NCI-H1417 (cell line): ENCODE results near the gene LGR6.
A peak's percentile ranks its signal among the peaks of the same experiment; 100 is the strongest.

Experiments used
- DNase-seq, 3 experiments: peaks; one replicate each; lab custom pipeline; 2025; lab: John Stamatoyannopoulos, UW

The LGR6 gene

DNA sequence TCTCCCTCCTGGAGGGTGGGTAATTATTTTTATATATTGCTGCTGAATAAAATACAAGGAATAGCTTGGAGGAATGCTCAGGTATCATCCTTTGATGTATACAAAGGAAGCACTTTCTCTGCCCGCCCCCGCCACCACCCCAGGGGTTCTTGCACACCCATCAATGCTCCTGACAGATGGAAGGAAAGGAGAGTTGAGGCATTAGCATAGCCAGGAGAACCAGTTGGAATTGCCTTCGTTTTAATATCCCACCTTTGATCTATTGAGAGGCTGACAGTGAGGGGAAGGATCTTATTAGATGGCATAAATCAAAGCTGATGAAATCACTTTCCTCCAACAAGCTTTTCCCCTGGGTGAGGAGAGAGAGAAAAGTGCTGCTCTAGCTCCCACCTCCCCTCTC is 71.1 kb downstream of the LGR6 start:
- DNase-seq: no peak

DNA sequence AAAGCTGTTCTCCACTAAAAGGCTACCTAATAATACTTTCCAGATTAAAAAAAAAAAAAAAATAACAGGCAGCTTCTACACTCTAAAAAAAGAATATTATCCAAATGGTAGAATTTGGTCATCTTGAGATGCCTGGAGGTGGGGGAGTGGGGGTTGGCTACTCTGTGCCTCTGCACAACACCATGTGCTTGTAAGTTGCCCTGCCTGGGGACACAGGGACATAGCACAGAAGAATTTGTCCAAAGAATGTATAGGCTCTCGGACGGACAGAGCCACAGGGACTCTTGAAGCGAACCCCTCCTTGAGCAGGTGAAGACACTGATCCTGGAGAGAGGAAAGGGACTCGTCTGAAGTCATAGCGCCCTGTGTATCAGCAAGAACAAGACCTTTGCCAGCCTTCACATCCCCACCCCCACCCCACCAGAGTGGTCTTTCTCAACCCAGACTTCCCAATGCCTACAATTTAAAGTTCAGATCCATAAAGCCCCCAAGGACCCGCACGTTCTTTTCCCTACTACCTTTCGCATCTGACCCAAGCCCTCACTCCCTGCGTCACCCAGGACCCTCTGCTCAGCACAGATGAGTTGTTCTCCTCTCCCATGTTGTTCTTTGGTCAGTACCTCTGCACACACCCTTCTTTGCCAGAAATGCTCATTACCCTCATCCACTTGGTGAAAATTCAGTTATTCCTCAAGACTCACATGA is 72.6 kb downstream of the LGR6 start:
- no peak for DNase-seq

DNA sequence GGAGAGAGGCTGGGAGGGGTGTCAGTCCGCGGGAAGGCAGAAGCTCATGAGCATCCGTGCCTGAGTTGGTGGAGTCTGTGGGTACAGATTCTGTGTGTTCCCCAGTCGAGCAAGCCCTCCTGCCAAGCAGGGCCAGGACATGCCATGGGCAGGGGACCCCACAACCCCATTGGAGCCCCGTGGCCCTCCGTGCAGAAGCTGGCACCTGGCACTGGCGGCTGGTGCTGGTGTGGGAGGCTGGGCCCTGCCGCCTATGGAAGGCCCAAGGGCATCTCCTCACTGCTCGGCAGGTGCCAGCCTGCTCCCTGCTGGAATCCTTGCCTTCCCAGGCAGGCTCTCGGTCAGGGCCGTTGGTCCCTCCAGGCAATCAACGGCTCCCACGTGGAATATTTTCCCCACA is 74.4 kb downstream of the LGR6 start:
- DNase-seq: peak in 2 of 3 experiments; percentile 56 to 64

DNA sequence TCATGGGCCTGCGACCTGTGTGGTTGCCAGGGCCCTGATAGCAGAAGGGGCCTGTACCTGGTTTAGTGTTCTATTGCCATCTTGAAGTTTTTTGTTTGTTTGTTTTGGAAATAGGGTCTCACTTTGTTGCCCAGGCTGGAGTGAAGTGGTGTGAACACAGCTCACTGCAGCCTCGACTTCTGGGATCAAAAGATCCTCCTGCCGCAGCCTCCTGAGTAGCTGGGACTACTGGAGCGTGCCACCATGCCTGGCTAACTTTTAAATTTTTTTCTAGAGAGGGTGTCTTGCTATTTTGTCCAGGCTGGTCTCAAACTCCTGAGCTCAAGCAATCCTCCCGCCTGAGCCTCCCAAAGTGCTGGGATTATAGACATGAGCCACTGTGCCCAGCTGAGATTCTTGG is 75.2 kb downstream of the LGR6 start:
- DNase-seq: no peak

DNA sequence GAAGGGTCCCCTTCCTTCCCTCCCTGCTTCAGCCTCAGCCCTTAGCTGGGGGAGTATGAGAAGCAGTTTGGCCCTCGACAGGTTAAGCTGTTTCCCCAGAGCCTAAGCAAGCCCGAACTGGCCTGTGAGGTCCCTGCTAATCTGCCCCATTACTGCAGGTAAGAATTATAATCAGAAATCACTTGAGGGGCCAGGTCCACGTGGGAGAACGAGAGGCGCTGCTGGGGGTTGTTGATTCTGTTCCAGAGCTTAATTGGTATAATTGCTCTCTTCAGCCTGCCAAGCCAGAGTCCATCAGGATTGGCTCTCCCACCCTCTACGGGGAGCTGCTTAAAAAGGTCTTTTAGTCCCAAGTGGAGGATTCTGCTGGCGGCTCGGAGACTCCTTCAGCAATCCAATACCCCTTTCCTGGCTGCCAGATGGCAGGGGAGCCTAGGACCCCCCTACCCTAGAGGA is 77.3 kb downstream of the LGR6 start:
- peak; percentile 90 to 98 (median 97) for DNase-seq

DNA sequence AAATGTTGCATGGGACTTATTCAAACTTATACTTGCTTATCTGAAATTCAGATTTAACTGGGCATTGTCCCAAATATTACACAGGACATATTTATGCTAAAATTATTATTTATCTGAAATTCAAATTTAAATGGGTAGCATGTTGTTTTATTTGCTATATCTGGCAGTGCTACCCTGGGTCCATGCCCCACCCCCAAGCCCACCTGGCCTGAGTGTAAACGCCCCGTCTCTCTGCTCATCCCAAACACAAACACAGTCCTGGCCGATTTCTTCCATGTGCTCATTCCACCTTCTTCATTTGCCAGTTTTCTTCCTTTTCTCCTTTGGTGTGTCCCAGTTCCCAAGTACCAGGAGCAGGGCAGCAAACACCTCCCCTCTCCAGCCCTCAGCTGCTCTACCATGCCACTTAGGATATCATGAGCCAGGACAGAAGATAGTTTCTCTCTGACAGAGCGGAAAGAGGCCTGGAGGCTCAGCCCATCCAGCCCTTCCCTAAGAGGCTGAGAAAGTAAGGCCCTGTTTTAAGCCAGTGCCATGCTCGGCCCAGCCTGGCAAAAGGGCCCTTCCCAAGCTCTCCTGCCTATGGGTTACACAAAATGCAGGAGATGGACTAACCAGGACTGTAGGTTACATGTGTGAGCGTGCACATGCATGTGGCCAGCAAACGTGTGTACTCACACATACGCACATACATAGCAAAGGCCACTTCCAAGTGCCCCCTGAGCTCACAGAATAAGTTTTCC is 78.7 kb downstream of the LGR6 start:
- peak in 1 of 3 experiments; percentile 68 for DNase-seq

DNA sequence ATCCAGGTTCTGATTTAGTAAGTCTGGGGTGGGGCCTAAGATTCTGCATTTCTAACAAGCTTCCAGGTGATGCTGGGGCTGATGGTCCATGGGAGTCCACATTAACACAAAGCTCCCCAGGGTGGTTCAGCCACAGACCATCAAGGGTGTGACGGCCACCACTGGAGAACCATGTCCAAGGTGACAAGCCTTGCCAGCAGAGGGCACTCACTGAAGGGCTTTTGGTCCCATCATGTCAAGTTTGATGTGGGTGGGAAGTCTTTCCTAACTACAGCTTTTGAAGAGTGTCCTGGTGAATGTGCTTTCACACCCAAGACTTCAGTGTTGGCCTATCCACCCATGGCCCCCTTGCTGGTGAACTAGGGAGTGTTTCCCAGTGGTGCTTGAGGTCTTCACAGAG is 81.0 kb downstream of the LGR6 start:
- peak in 1 of 3 experiments; percentile 23 for DNase-seq

DNA sequence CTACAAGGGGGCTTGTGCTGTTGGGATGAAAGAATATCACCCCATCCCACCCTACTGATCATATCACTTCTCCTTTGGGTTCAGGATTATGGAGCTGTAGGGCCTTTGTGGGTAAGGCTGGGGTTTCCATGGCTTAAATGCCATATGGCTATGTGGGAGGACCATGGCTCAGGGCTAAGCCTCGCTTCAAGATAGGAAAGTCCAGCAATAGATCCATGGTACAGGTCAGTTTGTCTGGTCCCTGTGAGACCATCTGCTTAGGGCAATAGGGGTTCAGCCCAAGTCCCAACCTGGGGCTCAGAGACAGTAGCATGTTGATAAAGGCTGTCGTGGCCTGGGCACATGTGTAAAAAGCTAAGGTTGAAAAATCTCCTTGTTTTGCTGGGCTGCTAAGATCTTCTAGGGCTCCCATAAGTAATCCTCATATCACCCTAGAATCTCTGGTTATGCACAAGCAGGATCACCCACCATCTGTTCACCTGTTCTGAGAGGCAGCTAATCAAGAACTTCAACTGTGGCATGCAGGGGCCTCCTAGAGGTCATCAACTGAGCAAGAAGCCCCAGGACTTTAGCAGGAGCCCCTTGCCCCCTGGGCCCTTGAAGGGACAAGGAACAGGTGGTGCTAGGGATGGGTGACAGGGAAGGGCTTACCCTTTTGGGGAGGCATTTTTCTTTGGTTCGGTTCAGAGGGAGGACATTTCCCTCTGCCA is 81.6 kb downstream of the LGR6 start:
- DNase-seq: no peak

DNA sequence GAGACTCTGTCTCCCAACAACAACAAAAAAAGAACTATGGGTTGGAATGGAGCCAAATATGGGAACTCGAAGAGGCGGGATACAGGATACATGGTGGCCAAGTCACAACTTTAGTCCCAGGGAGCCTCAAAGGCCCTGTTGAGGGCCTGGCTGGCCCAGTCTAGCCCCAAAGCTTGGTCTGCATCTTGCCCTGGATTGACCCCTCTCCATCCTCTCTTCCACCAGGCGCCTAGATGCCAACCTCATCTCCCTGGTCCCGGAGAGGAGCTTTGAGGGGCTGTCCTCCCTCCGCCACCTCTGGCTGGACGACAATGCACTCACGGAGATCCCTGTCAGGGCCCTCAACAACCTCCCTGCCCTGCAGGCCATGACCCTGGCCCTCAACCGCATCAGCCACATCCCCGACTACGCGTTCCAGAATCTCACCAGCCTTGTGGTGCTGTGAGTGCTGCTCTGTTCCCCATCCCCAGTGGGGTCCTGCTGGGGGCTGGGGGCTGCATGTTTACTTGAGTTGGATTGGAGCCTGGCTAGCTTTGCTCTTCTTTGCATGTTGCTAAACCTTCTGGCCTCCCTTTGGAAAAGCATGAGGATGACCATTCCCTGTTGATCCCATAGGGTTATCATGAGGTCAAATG is 82.6 kb downstream of the LGR6 start:
- DNase-seq: no peak

DNA sequence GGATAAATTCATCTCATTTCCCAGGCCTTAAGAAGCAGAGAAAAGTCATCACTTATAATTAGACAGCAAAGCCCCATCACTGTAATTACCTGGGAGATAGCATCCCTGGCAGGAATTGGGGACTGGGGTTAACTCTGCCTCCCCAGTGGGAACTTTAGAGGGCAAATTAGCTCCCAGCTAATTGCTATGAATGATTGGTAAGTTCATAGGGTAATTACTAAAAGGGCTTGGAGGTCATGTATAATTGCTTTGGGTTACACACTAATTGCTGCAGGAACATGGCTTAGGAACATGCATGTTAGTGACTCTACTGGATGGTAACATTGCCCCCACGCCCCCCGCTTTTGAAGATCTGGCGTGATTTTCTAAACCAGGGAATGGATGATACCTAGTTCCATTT is 83.3 kb downstream of the LGR6 start:
- DNase-seq: peak in 1 of 3 experiments; percentile 35

DNA sequence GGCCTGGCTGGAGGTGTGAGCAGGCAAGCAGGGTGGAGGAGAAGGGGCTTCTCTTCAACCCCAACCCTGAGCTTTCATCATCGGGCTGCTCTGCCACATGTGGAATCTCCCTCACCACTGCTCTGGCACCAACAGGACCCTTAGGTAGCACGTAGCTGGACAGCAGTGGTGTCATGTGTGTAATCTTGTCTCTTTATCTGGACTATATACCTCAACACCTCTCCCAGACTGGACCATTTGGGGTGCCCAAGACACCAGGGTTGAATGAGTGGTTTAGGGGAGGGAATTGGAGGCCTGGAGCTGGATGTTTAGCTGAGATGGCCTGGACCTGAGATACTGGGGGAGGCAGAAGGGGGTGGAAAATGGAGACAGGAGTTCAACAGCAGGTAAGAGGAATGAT is 85.2 kb downstream of the LGR6 start:
- no peak for DNase-seq

DNA sequence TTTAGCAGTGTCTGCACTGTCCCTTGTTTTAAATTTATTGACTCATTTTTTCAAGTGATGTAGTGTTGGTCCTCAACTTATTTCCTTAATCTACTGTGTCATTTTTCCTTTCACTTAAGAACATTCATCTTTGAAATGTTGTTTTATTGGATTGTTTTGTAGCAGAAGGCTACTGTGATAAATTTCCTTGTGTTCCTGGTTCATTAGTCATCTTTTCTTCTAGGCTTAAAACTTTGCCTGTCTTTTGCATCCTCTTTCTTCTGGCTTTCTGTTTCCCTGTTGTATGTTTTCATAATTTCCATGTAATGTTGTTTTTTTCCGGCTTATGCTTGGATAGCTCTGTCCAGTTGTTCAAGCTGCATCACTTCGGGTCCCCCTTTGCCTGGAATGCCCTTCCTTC is 86.2 kb downstream of the LGR6 start:
- DNase-seq: no peak

DNA sequence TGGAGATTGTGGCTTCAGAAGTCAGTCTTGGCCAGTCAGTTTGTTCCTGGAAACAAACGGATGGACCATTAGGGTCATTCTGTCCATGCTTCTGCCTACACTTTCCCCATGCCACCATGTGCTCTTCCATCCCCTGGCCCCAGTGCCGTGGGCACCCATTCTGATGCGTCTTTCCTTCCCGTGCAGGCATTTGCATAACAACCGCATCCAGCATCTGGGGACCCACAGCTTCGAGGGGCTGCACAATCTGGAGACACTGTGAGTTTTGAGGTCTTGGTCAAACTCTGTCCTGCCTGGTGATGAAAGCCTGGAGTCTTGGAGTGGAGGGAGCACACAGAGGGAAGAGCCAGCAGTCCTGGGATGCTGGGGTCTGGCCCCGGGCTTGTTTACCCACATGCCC is 87.0 kb downstream of the LGR6 start:
- DNase-seq: no peak

DNA sequence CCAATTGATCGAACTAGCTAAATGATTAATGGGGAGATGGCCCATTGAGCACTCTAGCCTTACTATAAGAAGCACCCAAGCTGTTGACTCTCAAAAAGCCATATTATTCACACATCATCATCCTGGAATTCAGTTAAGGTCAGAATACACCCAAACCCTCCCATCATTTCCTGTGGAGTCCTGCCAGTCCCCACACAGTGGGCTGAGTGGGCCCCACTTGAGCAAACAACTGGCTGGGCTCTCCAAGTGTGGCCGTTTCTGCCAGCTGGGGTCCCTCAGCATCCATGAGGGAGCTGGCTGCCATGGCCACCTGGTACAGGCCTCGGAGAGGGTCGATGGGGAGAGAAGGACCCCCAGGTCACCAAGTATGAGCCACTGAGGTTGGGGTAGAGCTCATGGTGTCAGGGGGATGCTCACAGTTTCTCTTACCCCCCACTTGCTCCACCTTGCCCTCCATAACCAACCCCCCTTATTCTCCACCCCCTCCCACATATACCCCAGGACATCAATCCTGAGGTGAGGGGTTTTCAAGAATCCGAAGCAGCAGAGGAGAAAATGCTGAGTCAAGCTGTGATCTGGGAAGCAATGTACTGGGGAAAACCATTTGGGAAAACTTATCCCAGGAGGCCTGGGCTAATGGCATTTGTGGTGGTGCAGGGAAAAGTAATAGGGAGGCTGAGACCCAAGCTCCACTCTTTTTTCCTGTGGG is 87.9 kb downstream of the LGR6 start:
- DNase-seq: no peak

DNA sequence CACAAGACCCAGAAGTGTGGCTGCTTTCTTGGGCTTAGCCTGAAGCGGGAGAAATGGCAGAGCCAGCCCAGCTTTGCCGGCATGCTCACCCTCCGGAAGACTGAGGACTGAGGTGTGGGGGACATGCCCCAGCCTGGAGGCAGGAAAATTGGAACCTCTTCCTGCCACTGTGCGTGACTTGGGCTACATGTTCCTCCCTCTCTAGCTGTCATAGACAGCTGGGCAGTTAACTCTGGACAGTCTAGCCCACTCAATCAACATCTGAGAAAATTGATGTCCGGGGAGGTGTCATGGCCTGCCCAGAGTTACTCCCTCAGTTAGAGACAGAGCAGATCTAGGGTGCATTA is 88.4 kb downstream of the LGR6 start:
- peak in 1 of 3 experiments; percentile 38 for DNase-seq

DNA sequence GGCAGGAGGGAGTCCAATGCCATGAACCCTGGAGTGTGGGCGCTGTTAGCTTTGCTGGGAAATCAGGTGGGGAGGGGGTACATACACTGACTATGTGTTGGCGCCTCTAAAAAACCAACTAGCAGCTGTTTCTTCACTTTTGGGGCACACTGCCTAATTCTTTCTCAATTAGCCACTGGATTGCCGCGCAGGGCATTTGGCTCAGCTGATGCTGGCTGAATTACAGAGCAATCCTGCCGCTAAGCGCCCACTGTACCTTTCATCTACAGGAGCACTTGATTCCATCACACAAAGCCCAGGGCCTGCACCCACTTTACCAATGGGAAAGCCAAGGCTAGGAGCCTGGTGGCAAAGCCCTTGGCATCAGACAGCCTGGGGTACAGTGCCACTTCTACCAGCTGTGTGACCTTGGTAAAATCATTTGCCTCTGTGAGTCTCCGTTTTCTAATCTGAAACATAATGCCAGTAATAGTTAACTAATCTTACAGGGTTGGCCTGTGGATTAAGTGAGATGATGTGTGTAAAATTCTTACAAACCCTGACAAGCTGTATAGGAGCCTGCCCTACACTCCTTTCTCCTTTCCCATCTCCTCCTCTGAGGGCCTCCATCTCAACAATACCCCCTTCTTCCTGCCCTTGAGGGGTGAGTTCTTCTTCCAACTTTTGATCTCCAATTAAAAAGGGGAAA is 89.1 kb downstream of the LGR6 start:
- DNase-seq: peak in 1 of 3 experiments; percentile 52

DNA sequence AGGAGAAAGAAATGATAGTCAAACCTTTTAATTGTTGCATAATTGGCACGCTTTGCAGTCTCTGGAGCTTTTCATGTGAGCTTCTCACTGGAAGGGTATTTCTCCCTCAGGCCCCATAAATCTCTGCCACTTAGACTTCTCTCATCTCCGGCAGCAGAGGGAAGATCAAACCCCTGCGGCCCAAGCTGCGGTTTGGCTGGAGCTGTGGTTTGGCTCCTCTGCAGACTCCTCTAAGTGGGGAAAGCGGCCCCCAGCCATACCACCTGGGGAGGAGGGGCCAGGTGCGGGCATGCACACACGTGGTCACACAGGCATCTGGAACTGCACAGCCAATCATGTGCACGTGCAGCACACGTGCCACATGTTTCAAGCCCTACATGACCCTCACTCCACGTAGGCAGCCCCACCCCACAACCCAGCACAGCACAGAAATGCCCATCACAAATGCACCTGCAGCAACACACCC is 89.8 kb downstream of the LGR6 start:
- peak; percentile 80 to 100 (median 92) for DNase-seq

DNA sequence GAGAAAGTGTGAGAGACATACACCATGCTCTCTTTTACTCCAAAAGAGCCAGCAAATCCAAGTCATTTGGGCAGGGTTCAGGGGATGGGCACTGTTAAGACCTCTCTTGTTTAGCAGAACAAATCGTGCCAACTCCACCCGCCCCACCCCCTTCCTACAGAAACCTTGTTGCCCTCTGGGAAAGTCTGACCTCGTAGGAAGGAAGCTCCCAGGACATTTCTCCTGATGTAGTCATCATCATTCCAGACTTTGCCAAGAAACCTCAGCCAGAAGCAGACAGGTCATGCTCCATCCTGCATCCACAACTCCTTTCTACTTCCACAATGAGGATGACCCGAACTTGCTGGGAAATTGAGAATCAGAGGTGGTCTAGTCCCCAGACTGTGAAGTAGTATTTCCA is 90.4 kb downstream of the LGR6 start:
- DNase-seq: no peak

DNA sequence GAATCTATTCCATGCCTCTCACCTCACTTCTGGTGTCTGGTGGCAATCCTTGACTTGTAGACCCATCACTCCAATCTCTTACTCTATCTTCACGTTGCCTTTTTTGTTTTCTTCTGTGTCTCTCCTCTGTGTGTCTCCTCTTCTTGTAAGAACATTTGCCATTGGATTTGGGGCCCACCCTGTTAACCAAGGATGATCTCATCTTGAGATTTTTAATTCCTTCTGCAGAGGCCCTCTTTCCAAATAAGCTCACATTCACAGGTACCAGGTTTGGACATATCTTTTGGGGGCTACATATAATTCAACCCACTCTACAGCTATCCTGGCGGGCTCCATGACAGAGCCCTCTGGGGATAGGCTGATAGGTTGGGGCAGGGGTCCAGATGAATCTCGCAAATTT is 92.3 kb downstream of the LGR6 start:
- DNase-seq: no peak

DNA sequence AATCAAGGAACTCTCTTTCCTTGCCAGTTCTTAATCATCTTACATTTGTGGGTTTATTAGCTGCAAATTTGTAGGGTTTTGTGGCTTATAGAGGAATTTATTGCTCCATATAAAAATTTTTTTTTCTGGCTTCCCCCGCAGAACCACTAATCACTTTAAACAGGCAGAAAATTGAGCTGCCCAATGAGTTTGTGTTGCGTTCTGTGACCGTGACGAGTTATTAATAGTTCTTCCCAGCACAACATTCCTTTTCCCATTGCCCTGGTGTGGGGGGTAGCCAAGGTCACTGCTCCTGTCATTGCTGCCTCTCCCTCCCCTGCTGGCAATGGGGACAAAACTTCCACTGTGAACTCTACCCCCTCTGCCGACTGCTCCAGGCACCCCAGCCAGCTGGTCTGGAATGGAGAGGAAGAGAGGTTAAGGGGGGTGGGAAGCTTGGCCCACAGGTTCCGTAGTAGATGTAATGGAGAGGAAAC is 93.1 kb downstream of the LGR6 start:
- no peak for DNase-seq

DNA sequence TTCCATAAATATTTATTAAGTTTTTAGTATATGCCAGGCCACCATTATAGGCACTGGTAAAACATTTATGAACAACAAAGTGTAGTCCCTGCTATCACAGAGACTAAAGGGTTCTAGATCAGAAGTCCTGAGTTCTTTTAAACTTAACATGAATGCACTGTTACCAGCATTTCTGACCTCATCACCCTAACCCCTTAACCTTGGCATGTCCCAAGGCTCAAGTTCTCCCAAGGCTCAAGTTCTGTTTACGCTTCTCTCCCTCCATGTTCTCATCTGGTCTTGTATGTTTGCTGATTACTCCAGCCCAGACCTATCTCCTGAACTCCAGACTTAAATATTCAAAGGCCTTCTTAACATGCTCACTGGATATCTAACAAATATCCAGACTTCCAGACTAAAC is 93.6 kb downstream of the LGR6 start:
- DNase-seq: no peak
